Parathyroid adenoma (tissue), 2 donors: ENCODE results near the gene PACSIN1.

Experiments
- H2AFZ ChIP-seq: fragments of 300-600 bp; sonication (generic); one replicate; pipeline ENCODE4 v1.7.0; 2017; ENCODE audit warnings: antibody characterized with exemption, mild to moderate bottlenecking
- H3K27ac ChIP-seq: fragments of 300-600 bp; sonication (generic); one replicate; pipeline ENCODE4 v1.7.0; 2017
- H3K27me3 ChIP-seq: fragments of 300-600 bp; sonication (generic); one replicate; pipeline ENCODE4 v1.7.0; 2017; ENCODE audit warnings: low read length; ENCODE audit not compliant: control insufficient read depth, insufficient read depth
- H3K36me3 ChIP-seq: fragments of 300-600 bp; sonication (generic); one replicate; pipeline ENCODE4 v1.7.0; 2017; ENCODE audit warnings: low read length; ENCODE audit not compliant: control insufficient read depth, insufficient read depth
- H3K4me1 ChIP-seq: fragments of 300-600 bp; sonication (generic); one replicate; pipeline ENCODE4 v1.7.0; 2017; ENCODE audit warnings: control low read depth
- H3K4me2 ChIP-seq: fragments of 300-600 bp; sonication (generic); one replicate; pipeline ENCODE4 v1.7.0; 2017; ENCODE audit warnings: low read length
- H3K4me3 ChIP-seq: fragments of 300-600 bp; sonication (generic); one replicate; pipeline ENCODE4 v1.7.0; 2017; ENCODE audit warnings: low read depth, low read length
- H3K79me2 ChIP-seq: fragments of 300-600 bp; sonication (generic); one replicate; pipeline ENCODE4 v1.7.0; 2017; ENCODE audit warnings: control low read depth
- H3K9ac ChIP-seq: fragments of 300-600 bp; sonication (generic); one replicate; pipeline ENCODE4 v1.7.0; 2017; ENCODE audit warnings: mild to moderate bottlenecking
- H3K9me3 ChIP-seq: fragments of 300-600 bp; sonication (generic); one replicate; pipeline ENCODE4 v1.7.0; 2017; ENCODE audit warnings: low read length; ENCODE audit not compliant: control insufficient read depth
- TF ChIP-seq, protein P1 (sequence below): fragments of 300-600 bp; sonication (generic); IDR thresholded peaks from one replicate; pipeline ENCODE4 v1.7.0; 2017; ENCODE audit warnings: antibody characterized with exemption, mild to moderate bottlenecking
- donor health status: primary hyperparathyroidism.

Gene PACSIN1

DNA sequence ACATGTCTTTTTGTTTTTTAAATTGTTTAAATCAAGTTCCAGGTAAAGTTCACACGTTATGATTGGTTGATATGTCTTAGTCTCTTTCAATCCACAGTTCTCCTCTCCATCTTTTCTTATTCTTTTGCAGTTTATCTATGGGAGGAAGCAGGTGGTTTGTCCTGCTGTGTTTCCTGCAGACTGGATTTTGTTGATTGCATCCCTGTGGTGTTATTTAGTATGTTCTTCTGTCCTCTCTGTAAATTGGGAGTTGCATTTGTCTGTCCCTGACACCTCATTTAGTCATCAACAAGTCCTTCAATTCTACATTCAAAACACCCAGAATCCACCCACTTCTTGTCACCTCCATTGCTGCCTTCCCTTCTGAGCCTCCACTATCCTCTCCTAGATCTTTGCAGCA lies 8.1 kb downstream of the PACSIN1 start:
- Histone ChIP-seq H3K36me3 (no peaks in the 10 kb centered on the region), H3K4me3 (no peak overlapping the region), H3K9ac (no peak overlapping the region), H3K9me3 (no peaks in the 10 kb centered on the region), H3K27ac (no peak overlapping the region), H3K79me2 (no peaks in the 10 kb centered on the region), H3K4me1 (no peaks in the 10 kb centered on the region), H3K27me3 (no peaks in the 10 kb centered on the region), H2AFZ (no peak overlapping the region), H3K4me2 (no peak overlapping the region)
- TF ChIP-seq, protein P1, sequence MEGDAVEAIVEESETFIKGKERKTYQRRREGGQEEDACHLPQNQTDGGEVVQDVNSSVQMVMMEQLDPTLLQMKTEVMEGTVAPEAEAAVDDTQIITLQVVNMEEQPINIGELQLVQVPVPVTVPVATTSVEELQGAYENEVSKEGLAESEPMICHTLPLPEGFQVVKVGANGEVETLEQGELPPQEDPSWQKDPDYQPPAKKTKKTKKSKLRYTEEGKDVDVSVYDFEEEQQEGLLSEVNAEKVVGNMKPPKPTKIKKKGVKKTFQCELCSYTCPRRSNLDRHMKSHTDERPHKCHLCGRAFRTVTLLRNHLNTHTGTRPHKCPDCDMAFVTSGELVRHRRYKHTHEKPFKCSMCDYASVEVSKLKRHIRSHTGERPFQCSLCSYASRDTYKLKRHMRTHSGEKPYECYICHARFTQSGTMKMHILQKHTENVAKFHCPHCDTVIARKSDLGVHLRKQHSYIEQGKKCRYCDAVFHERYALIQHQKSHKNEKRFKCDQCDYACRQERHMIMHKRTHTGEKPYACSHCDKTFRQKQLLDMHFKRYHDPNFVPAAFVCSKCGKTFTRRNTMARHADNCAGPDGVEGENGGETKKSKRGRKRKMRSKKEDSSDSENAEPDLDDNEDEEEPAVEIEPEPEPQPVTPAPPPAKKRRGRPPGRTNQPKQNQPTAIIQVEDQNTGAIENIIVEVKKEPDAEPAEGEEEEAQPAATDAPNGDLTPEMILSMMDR: no peak

DNA sequence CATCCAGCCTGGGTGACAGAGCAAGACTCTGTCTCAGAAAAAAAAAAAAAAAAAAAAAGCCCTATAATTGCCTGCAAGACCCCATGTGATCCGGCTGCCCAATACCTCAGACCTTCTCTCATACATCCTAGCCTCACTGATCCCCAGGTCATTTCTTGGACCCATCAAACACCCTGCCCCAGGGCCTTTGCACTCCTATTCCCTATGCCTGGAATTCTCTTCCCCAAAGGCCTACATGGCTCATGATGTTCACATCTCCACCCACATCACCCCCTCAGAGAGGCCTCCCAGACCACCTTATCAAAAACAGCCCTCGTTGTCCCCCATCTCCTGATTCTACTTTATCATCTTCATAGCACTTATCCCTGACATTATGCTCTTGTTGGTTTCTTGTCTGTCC lies 8.9 kb downstream of the PACSIN1 start:
- Histone ChIP-seq H3K27me3 (no peaks in the 10 kb centered on the region), H2AFZ (no peak overlapping the region), H3K4me1 (no peaks in the 10 kb centered on the region), H3K4me3 (no peak overlapping the region), H3K9ac (no peak overlapping the region), H3K9me3 (no peaks in the 10 kb centered on the region), H3K36me3 (no peaks in the 10 kb centered on the region), H3K79me2 (no peaks in the 10 kb centered on the region), H3K4me2 (no peak overlapping the region), H3K27ac (no peak overlapping the region)
- TF ChIP-seq, protein P1: no peak

DNA sequence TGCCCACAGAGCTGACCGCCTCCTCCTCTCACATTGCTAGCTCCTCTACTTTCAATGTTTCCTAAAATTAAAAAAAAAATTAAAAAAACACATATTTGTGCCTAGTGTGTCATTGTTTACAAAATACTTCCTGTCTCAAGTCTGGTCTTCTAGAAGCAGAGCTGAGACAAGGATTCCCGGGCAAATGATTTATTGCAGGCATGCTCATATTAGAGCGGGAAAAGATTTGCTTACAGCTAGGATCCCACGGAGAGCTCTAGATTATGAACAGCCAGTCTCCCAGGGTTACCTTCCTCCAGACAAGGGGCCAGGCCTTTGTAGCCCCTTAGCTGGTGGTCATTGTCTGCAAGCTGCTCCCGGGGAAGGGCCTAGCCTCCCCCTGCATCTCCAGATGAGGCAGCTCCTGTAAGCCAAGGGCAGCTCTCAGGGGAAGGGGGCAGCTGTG lies 9.4 kb downstream of the PACSIN1 start:
- no peaks in the 10 kb centered on the region for H3K79me2 ChIP-seq
- no peaks in the 10 kb centered on the region for H3K4me1 ChIP-seq
- H3K36me3 ChIP-seq: no peaks in the 10 kb centered on the region
- H2AFZ ChIP-seq: peak overlapping the region; percentile 52
- H3K9me3 ChIP-seq: no peaks in the 10 kb centered on the region
- TF ChIP-seq, protein P1: no peak
- H3K27ac ChIP-seq: no peak overlapping the region
- no peak overlapping the region for H3K4me3 ChIP-seq
- no peaks in the 10 kb centered on the region for H3K27me3 ChIP-seq
- no peak overlapping the region for H3K4me2 ChIP-seq
- no peak overlapping the region for H3K9ac ChIP-seq

DNA sequence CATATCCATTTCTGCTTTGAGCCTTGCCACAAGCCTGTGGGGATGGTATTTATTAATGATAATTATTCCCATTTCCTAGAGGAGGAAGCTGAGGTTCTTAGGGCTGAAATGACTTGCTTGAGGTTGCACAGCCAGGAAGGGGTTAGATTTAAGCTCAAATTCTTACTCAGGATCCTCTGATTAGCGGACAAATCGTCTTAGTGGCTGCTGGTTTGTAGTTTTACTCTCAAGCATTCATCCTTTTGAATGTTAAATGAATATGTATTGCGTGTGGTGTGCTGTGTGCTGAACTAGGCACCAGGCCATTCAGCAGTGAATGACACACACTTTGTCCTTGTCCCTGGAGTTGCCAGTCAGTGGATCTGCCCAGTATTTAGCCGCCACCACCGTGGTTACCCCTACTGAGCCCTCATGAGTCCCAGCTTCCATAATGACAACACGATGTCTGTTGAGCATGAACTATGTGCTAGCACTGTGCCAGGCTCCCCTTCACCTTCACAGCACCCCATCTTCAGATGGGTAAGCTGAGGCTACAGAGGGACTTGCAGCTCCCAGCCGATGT lies 10.0 kb downstream of the PACSIN1 start:
- Histone ChIP-seq H2AFZ (peak overlapping the region; percentile 52), H3K79me2 (no peaks in the 10 kb centered on the region), H3K4me2 (no peak overlapping the region), H3K4me3 (no peak overlapping the region), H3K4me1 (no peaks in the 10 kb centered on the region), H3K27ac (no peak overlapping the region), H3K36me3 (no peaks in the 10 kb centered on the region), H3K9me3 (no peaks in the 10 kb centered on the region), H3K9ac (no peak overlapping the region), H3K27me3 (no peaks in the 10 kb centered on the region)
- TF ChIP-seq, protein P1: no peak

DNA sequence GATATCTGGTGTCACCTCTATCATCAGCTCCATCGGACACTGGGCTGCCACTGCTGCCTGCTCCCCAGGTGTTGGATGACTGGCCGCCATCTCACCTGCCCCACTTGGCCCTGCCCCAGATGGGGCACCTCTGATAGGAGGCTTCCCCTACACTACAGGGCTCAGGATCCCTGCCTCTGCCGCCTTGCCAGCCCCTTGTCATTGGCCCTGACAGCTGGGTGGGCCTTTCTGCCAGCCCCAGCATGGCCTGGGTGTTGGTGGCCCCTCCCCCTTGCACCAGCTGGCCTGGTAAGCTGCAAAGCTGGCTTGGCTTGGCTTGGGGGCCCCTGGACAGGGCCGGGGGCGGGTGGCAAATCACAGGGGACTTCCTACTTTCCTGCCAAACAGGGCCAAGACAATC lies 10.6 kb downstream of the PACSIN1 start:
- peak overlapping the region; percentile 31 for H2AFZ ChIP-seq
- H3K27ac ChIP-seq: no peak overlapping the region
- H3K27me3 ChIP-seq: no peaks in the 10 kb centered on the region
- no peak overlapping the region for H3K4me2 ChIP-seq
- H3K36me3 ChIP-seq: no peaks in the 10 kb centered on the region
- no peaks in the 10 kb centered on the region for H3K4me1 ChIP-seq
- H3K9ac ChIP-seq: no peak overlapping the region
- no peaks in the 10 kb centered on the region for H3K9me3 ChIP-seq
- no peak overlapping the region for H3K4me3 ChIP-seq
- no peaks in the 10 kb centered on the region for H3K79me2 ChIP-seq
- TF ChIP-seq, protein P1: no peak
